A172 (cell line): ENCODE results near the gene OR2J3. TPM values are rescaled to one million over a fixed set of nuclear protein-coding genes. Genes with fewer than 3 reads are reported as not detected.
"Not testable (repeated sequence)": the region's sequence is repeated elsewhere in the genome, so short reads cannot be mapped to it uniquely, and the experiment has no call there.

Experiments
- DNase-seq: peaks from one replicate; pipeline ENCODE4 v3.0.0-alpha.2; 2015; ENCODE audit warnings: low spot score
- total RNA-seq: library from RNA; depleted of rRNA; stranded (reverse); fragments of >200 nt; shearing (Covaris generic); gene quantifications from 2 replicates; pipeline ENCODE4 v1.2.3, GENCODE V29; 2014; rRNA removed

OR2J3 gene
- not detected in 2 replicates for total RNA-seq

DNA sequence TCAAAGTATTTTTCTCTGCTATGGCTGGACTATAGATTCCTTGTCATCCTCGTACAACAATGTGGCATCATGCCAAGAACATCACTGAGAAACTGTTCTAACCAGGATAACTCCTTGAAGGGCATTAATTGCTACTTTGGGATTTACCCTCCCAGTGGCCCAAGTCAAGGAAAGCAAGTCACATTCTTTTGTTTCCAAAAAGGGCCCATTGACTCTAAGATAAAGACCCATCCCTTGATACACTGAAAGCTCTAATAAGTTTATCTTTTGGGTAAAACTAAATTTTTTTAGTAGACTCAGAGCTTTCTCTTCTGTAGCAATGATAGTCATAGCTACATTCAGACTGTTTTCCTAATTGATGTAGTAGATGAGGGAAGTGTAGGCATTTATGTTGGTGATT lies at the start of gene OR2J3:
Gene OR2J3 (plus strand): TSS at position 301 of the 400 bp plus-strand sequence. CDS start 3,833 bp downstream, outside the sequence.
- no peak for DNase-seq

GRCh38 chr6:29071831-29072723 lies 35.8 kb upstream of the OR2J3 start:
- DNase-seq, result peak; percentile 28

- no peak for DNase-seq
Measured at GRCh38 chr6:29079203-29079602, 28.7 kb upstream of the OR2J3 start.

DNA sequence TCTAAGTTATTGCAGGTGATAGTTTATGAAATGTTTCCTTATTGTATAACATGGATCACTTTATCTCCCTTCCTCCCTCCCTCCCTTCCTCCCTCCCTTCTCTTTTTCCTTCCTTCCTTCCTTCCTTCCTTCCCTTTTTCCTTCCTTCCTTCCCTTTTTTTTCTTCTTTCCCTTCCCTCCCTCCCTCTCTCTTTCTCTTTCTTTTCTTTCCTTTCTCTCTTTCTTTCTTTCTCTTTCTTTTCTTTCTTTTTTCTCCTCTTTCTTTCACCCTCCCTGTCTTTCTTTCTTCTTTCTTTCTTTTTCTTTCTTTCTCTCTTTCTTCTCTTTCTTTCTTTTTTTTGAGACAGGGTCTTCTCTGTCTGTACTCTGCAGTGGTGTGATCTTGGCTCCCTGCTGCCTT lies 26.5 kb upstream of the OR2J3 start:
- DNase-seq, result no peak

GRCh38 chr6:29082457-29082856 lies 25.4 kb upstream of the OR2J3 start:
- DNase-seq, result no peak

DNA sequence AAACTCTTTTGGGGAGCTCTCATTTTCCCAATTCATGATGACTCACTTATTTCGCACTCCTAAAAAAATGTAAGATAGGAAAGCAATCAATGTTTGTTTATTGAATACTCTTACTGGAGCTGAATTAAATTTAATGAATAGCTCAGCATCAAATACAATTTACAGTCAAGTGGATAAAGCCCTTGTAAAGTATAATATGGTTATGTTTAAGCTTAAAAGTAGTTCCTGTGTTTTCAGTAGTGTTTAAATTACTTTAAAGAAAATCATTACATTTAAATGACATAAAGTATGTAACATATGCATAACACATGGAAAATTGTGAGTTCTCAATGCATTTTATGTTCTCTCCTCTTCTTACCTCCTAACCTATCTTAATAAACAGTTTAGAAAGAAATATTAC lies 20.6 kb upstream of the OR2J3 start, which contains the start of gene OR2B3:
Gene OR2B3 (minus strand): TSS at position 101 of the 400 bp plus-strand sequence. CDS start 65 bp downstream, at position 36.
- no peak for DNase-seq

DNA sequence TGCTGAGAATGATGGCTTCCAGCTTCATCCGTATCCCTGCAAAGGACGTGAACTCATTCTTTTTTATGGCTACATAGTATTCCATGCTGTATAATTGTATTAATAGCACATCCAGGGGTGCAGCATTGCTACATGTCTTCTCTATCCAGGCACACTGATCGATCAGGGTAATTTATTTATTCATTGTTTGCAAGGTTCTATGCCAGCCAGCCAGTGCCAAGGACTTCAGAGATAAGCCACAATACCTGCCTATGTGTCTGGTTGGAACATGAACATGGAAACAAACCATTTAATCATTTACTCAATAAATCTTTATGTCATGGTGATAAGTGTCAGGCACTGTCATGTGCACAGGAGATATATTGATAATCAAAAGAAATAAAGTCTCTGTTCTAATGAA lies 14.9 kb upstream of the OR2J3 start:
- no peak for DNase-seq

GRCh38 chr6:29097803-29098202 lies 10.1 kb upstream of the OR2J3 start:
- DNase-seq, result no peak

DNA sequence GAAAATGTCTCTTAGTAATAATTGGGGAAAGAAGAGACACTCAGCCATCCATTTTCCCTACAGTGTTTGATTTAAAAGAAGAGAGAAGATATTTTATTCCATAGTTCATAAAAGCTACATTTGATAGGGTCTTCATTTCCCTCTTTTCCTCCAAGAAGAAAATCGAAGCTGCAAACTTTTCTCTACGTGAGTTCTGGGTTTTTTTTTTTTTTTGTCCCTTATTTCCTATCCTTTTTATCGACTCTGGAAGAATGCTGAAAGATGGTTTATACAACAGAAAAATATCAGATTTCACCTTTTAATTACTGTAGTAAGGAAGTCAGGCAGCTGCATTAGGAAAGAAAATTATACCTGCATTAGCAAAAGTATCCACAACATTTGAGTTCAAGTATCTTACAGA lies 8.7 kb upstream of the OR2J3 start, which contains the start of gene OR2J1:
Gene OR2J1 (plus strand): TSS at position 301 of the 400 bp plus-strand sequence. CDS start 1,453 bp downstream, outside the sequence.
- no peak for DNase-seq

DNA sequence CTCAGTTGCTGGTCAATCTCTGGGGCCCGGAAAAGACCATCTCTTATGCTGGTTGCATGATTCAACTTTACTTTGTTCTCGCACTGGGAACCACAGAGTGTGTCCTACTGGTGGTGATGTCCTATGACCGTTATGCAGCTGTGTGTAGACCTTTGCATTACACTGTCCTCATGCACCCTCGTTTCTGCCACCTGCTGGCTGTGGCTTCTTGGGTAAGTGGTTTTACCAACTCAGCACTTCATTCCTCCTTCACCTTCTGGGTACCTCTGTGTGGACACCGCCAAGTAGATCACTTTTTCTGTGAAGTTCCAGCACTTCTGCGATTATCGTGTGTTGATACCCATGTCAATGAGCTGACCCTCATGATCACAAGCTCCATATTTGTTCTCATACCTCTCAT lies 4.3 kb downstream of the OR2J3 start:
- no peak for DNase-seq

DNA sequence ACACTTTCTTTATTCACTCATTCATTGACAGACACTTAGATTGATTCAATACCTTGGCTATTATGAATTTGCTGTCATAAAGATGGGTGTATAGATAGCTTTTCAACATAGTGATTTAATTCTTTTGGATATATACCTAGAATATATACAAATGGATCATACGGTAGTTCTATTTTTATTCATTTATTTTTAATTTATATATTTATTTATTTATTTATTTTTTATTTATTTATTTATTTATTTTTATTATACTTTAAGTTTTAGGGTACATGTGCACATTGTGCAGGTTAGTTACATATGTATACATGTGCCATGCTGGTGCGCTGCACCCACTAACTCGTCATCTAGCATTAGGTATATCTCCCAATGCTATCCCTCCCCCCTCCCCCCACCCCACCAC lies 7.1 kb downstream of the OR2J3 start:
- not testable (repeated sequence) for DNase-seq

DNA sequence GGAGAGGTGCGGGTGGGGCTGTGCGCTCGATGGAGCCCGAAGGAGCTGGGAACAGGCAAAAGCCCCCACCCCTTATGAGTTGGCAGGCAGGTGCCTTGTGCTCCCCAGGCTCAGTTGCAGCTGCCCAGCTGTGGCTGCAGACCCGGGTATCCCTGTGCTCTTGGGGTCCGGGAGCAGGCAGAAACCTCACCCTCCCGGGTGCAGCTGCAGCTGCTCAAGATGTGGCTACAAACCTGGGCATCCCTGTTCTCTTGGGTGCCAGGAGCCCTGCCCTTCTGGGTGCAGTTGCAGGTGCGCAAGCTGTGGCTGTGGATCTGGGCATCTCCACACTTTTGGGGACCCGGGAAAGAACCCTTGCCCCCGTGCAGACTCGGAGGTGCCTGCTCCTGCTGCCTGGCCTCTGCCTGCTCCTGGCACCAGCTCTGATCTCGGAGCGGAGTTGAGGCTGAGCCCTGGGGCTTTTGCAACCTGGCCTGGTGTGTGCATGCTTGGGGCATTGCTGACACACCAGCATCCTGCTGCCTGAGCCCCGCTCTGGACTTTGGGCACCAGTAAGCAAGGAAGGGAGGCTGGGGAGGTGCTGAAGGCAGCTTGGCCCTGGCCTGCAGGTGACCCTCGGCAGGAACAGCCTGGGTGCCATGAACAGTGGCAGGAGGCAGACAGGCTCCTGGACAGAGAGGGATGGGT lies 21.6 kb downstream of the OR2J3 start:
- no peak for DNase-seq

DNA sequence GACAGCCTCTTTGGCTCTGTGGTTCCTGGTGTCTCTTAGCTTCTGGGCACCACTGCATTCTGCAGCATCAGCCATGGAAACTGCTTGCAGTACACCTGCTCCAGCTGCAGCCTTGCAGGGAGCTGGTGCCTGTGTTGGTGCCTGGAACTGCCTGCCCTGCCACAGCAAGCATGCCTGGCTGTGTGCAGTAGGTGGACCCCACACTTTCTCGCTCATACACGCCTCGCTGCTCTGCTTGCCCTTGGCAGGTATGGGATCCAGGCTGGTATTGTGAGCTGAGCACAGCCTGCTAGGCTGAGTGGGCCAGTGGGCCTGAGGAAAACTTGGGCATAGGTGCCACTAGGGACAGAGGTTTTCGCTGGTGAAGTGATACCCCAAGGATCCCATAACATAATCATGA lies 22.8 kb downstream of the OR2J3 start:
- DNase-seq, result no peak

GRCh38 chr6:29131691-29132090 lies 23.8 kb downstream of the OR2J3 start:
- DNase-seq, result no peak

DNA sequence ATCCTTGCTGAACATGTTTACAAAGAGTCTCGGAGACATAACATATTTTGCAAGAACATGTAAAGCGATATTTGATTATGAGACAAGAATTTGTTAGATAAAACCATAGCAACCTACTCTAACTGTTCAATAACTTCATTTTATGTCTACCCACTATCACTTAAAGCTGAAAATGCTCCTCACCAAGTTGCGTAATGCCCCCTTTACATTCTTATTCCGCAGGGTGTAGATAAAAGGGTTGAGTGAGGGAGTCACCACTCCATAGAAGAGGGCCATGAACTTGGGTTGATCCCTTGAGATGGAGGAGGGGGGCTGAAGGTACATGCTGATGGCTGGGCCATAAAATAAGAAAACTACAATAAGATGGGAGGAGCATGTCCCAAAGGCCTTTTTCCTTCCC lies 29.9 kb downstream of the OR2J3 start:
- no peak for DNase-seq

GRCh38 chr6:29141606-29142005 lies 33.7 kb downstream of the OR2J3 start:
- DNase-seq, result no peak

- DNase-seq, result peak; percentile 85
Measured at GRCh38 chr6:29142309-29142708, 34.5 kb downstream of the OR2J3 start.

- DNase-seq, result peak; percentile 56
Measured at GRCh38 chr6:29146179-29146578, 38.3 kb downstream of the OR2J3 start.

- DNase-seq, result peak; percentile 13
Measured at GRCh38 chr6:29147074-29147473, 39.2 kb downstream of the OR2J3 start.

- not testable (repeated sequence) for DNase-seq
Measured at GRCh38 chr6:29149444-29149843, 41.6 kb downstream of the OR2J3 start.

DNA sequence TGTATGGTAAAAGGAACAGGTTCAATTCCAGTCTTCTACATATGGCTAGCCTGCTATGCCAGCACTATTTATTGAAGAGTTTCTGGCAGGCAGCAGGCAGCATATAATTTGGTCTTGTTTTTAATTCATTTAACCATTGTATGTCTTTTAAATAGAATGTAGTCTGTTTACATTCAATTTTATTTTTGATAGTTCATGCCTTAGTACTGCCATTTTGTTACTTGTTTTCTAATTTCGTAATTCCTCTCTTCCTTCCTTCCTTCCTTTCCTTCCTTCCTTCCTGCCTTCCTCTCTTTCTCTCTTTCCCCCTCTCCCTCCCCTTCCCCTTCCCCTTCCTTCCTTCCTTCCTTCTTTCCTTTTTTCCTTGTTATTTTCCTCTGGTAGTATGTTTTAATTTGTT lies 45.2 kb downstream of the OR2J3 start:
- DNase-seq, result no peak

GRCh38 chr6:29155182-29155581 lies 47.3 kb downstream of the OR2J3 start:
- DNase-seq, result not testable (repeated sequence)

GRCh38 chr6:29159922-29160321 lies 52.1 kb downstream of the OR2J3 start:
- DNase-seq, result not testable (repeated sequence)
